ENCODE measurements around the gene SDR42E1. TPM values are rescaled to one million over a fixed set of nuclear protein-coding genes. Genes with fewer than 3 reads are reported as not detected.

Gene SDR42E1
- total and polyA plus RNA-seq, 10 donors: 0.62 to 5.4 (median 2.9) TPM

DNA sequence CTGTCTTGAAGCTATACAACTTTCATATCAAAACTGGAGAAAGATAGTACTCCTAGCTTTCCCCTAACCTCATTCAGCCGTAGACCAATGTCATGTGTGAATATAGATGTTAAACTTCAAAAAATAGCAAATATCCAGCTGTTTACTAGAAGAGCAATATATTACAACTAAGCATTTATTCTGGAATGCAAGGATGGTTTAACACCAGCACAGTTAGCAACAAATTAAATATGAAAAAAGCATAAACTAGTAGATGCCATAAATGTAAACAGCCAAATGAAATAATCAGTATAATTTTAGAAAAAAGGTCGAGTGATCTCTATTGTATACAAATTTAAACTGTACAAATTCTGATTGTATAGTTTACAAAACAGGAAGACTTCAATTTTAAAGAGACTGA, 59.7 kb downstream of the SDR42E1 start:
- Histone ChIP-seq H3K4me3 (no peak overlapping the region), H3K9me3 (peaks cover 0 to 38% (median 29%) of the 10 kb centered on the region in 8 donors), H3K36me3 (peaks cover 0 to 100% (median 87%) of the 10 kb centered on the region in 6 donors), H3K4me1 (peaks cover 0 to 5% (median 0%) of the 10 kb centered on the region in 6 donors), H3K27me3 (replicated peaks in 1 of 7) (no peaks in the 10 kb centered on the region), H3K27ac (no peak overlapping the region)
- DNase-seq: no peak
- no peak for TF ChIP-seq POLR2AphosphoS5 (IDR thresholded peaks at IDR 0.05)
- 78 to 95% (median 88%) methylated on average over 2 of the region's 2 CpGs for WGBS, 5 donors
- intact Hi-C loops (cut with DNase I; ENCODE audit: low total_unique reads): no loop called here

DNA sequence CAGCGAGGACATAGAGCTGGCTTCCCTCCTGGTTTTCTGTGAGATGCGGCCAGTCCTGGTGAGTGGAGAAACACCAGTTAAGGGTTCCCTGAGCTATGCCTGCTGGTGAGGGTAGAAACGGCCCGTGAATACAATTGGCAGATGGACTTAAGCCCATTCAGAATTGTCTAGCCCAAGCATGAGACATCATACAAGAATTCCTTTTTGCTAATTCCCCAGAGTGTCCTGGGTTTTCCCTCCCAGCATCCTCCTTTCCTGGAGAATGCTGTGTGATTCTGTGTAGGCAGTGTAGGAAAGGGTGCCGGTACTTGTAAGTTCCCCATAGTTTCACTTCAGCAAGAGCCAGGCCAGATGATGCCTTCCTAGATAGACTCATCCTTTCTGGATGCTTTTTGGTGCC, 65.1 kb downstream of the SDR42E1 start:
- H3K9me3 ChIP-seq: peaks cover 0 to 27% (median 19%) of the 10 kb centered on the region in 8 donors
- intact Hi-C loops (cut with DNase I; ENCODE audit: low total_unique reads): no loop called here
- 91 to 98% (median 95%) methylated on average over 5 of the region's 5 CpGs for WGBS, 5 donors
- TF ChIP-seq, protein P1, sequence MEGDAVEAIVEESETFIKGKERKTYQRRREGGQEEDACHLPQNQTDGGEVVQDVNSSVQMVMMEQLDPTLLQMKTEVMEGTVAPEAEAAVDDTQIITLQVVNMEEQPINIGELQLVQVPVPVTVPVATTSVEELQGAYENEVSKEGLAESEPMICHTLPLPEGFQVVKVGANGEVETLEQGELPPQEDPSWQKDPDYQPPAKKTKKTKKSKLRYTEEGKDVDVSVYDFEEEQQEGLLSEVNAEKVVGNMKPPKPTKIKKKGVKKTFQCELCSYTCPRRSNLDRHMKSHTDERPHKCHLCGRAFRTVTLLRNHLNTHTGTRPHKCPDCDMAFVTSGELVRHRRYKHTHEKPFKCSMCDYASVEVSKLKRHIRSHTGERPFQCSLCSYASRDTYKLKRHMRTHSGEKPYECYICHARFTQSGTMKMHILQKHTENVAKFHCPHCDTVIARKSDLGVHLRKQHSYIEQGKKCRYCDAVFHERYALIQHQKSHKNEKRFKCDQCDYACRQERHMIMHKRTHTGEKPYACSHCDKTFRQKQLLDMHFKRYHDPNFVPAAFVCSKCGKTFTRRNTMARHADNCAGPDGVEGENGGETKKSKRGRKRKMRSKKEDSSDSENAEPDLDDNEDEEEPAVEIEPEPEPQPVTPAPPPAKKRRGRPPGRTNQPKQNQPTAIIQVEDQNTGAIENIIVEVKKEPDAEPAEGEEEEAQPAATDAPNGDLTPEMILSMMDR (IDR thresholded peaks at IDR 0.05 in 8 of 11, conservative IDR thresholded peaks at IDR 0.05 in 3 of 11): no peak
- no peak for TF ChIP-seq POLR2AphosphoS5 (IDR thresholded peaks at IDR 0.05)
- no peak for TF ChIP-seq POLR2A (IDR thresholded peaks at IDR 0.05)
- peaks cover 0 to 100% (median 93%) of the 10 kb centered on the region in 6 donors for H3K36me3 ChIP-seq
- H3K4me3 ChIP-seq: no peak overlapping the region
- H3K27ac ChIP-seq: no peak overlapping the region
- H3K4me1 ChIP-seq: no peaks in the 10 kb centered on the region
- H3K27me3 ChIP-seq (replicated peaks in 1 of 7): no peaks in the 10 kb centered on the region
- no peak for DNase-seq

DNA sequence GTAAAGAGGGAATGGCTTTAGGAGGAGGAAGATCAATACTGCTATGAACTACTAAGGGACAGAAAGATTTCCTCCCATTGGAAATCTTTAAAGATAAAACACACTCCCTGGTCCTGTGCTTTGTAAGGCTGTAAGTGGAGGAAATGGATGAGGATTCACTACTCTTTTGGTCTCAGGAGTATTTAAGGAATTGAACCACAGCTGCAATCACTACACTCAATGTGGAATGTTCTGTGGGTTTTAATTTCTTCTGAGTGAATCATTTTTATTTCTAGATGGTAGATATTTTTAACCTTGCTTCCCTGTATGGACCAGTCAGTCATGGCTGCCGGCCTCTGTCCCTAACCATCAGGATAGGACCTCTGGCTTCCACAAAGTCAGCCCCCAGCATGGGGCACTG, 65.6 kb downstream of the SDR42E1 start:
- H3K4me1 ChIP-seq: no peaks in the 10 kb centered on the region
- DNase-seq: no peak
- H3K4me3 ChIP-seq: no peak overlapping the region
- WGBS, 5 donors: 88 to 100% (median 100%) methylated on average over 1 of the region's 1 CpG
- intact Hi-C loops (cut with DNase I; ENCODE audit: low total_unique reads): no loop called here
- H3K27ac ChIP-seq: no peak overlapping the region
- peaks cover 0 to 21% (median 14%) of the 10 kb centered on the region in 8 donors for H3K9me3 ChIP-seq
- H3K36me3 ChIP-seq: peaks cover 0 to 100% (median 91%) of the 10 kb centered on the region in 6 donors
- no peaks in the 10 kb centered on the region for H3K27me3 ChIP-seq (replicated peaks in 1 of 7)
- no peak for TF ChIP-seq POLR2AphosphoS5 (IDR thresholded peaks at IDR 0.05)
- TF ChIP-seq POLR2A (IDR thresholded peaks at IDR 0.05): no peak
- TF ChIP-seq, protein P1 (IDR thresholded peaks at IDR 0.05 in 8 of 11, conservative IDR thresholded peaks at IDR 0.05 in 3 of 11): no peak

DNA sequence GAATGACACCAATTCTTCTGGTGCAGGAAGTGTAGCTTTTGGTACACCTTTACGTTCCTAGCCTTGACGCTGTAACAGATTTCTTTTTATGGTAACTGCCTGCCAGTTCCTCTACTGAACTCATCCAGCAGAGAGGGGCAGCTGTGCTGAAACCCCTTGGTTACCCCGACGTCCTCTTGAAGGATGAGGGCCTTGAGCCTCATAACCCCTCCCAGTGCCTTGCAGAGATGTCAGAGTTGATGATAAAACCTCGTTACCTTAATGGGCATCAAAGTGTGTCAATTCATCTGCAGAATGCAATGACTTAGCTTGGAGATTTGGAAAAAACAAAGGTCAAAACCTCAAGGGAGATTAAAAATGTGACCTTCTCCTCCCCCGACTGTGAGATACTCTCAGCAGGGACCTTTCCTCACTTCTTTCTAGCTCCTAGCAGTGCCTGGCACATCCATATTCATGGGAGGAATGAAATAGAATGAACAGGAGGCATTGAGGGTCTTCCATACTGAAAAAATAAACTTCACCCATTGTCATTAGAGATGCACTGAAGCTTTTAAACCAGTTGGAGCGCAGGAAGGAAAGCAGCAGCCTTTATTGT, 69.2 kb downstream of the SDR42E1 start:
- Histone ChIP-seq H3K27me3 (replicated peaks in 1 of 7) (no peaks in the 10 kb centered on the region), H3K4me1 (no peaks in the 10 kb centered on the region), H3K9me3 (no peaks in the 10 kb centered on the region), H3K36me3 (peaks cover 2 to 100% (median 92%) of the 10 kb centered on the region in 6 donors), H3K4me3 (no peak overlapping the region), H3K27ac (no peak overlapping the region)
- intact Hi-C loops (cut with DNase I; ENCODE audit: low total_unique reads): no loop called here
- no peak for DNase-seq
- TF ChIP-seq, protein P1 (IDR thresholded peaks at IDR 0.05 in 8 of 11, conservative IDR thresholded peaks at IDR 0.05 in 3 of 11): no peak
- TF ChIP-seq POLR2AphosphoS5 (IDR thresholded peaks at IDR 0.05) (no peak), POLR2A (IDR thresholded peaks at IDR 0.05) (no peak)
- WGBS, 5 donors: 72 to 91% (median 83%) methylated on average over 7 of the region's 7 CpGs

All from spleen (tissue), 11 donors.